HG03064 (cell line): ENCODE data around the gene C5orf22.
"Not testable (repeated sequence)": the region's sequence is repeated elsewhere in the genome, so short reads cannot be mapped to it uniquely, and the experiment has no call there.

Experiments
- ATAC-seq: cut with Tn5 transposase; IDR thresholded peaks from one replicate; pipeline ENCODE4 v1.9.1; 2021; ENCODE audit warnings: low read depth; ENCODE audit not compliant: unreplicated experiment

The C5orf22 gene

DNA sequence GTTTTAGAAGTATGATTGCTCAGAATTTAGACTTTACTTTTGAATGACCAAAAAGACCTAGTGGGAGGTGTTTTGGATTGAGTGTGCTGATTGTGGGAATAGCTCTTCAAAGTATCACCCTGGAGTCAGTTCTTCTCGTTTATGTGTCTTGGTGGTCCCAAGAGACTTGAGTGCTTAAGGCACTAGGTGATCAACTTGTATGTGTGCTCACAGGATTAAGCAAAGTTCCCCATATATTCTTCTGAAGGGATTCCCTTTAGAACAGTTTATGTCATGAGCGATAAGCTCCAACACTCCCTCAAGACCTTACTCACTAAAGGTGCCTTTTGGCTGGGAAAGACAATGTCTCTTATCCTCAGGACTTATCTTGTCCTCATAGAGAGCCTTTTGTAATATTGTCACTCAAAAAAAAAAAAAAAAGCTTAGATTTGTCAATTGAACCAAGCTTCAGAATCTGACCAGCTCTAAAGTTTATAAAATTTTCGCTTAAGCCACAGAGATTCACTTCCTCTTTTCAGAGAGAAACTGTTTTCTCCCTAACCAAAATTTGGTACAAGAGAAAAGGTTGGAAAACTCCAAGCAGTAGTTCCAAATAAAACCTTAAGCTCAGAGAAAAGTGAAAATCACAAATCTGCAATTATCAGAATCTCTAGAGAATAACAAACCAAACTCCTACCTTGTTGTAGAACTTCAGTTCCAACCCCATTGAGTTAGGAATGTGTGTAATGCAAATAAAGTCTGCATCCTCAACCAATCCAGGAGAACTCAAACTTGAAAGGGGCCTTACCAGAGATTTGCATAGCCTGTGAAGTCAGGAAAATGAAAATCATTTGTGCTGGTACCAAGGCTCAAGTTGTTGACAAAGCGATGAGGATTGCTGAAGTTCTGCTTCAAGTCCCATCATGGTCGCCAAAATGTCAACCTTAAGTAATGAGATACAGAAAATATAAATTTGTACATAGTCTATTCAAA is 66.8 kb downstream of the C5orf22 start:
- no peak for ATAC-seq

DNA sequence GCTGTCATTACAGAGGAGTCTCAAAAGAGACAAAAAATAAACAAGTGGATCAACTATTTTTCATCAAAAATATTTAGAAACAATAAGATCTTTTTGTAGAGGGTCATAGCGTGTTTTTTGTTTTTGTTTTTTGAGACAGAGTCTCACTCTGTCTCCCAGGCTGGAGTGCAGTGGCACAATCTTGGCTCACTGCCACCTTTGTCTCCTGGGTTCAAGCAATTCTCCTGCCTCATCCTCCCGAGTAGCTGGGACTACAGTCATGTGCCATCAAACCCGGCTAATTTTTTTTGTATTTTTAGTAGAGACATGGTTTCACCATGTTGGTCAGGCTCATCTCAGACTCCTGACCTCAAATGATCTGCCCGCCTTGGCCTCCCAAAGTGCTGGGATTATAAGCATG is 70.2 kb downstream of the C5orf22 start:
- ATAC-seq: not testable (repeated sequence)

DNA sequence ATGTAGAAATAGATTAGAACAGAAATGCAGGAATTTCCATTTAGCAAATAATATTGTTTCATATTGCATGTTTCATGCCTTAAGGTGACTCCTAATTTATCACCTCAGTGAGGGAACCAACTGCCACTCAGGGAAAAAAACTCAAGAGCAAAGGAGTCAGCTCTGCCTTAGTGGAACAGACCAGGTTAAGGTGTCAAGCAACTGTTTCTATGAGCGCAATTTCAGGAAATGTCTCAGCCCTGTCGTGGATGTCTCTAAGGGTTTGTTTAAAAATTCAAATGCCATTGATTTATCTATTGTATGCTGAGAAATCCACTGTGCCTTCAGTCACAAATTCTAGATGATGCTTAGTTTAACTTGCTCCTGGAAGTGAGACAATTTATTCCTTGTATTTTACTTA is 72.1 kb downstream of the C5orf22 start:
- no peak for ATAC-seq

DNA sequence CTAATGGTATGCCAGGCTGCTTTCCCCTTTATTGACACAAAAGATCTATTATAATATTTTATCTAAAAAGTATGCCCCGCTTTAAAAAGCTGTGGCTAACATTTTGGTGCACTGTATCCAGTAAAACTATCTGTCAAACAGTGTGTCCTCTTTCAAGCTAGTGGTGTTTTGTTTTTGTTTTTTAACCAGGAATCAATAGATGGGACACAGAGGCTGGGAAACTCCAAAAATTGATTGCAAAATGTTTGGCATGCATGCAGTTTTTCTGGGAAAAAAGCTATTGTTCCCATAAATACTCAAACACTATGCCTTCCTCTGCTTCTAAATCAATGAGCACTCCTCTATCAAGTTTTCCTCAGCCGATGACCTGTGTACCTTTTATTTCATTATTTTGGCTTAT is 72.5 kb downstream of the C5orf22 start:
- no peak for ATAC-seq
